NCI-H1694 treated with DMSO at 0.1 percent for 48 hours (cell line): ENCODE measurements around the gene C2orf80.
"Not testable (repeated sequence)": the region's sequence is repeated elsewhere in the genome, so short reads cannot be mapped to it uniquely, and the experiment has no call there.

Experiments
- DNase-seq: peaks from one replicate; lab custom pipeline; 2025; lab: John Stamatoyannopoulos, UW

Gene C2orf80

GRCh38 chr2:208189810-208190503 lies at the start of gene C2orf80:
C2orf80 (minus strand) TSS chr2:208190030; CDS start chr2:208186986, 3,044 bp downstream.
- DNase-seq: no peak

- no peak for DNase-seq
Observed at GRCh38 chr2:208235860-208236259, 46.0 kb upstream of the C2orf80 start.

- no peak for DNase-seq
Observed at GRCh38 chr2:208234786-208235185, 45.0 kb upstream of the C2orf80 start.

GRCh38 chr2:208228476-208228875 lies 38.6 kb upstream of the C2orf80 start:
- no peak for DNase-seq

GRCh38 chr2:208227581-208228232 lies 37.9 kb upstream of the C2orf80 start:
- no peak for DNase-seq

- DNase-seq: no peak
Observed at GRCh38 chr2:208224802-208225201, 35.0 kb upstream of the C2orf80 start.

- DNase-seq: no peak
Observed at GRCh38 chr2:208222351-208222750, 32.5 kb upstream of the C2orf80 start.

- not testable (repeated sequence) for DNase-seq
Observed at GRCh38 chr2:208221873-208222272, 32.0 kb upstream of the C2orf80 start.

- DNase-seq: peak; percentile 11
Observed at GRCh38 chr2:208210688-208211451, 21.0 kb upstream of the C2orf80 start.

GRCh38 chr2:208208335-208209085 lies 18.7 kb upstream of the C2orf80 start:
- DNase-seq: no peak

GRCh38 chr2:208207769-208208168 lies 17.9 kb upstream of the C2orf80 start:
- no peak for DNase-seq

GRCh38 chr2:208204166-208204565 lies 14.3 kb upstream of the C2orf80 start:
- no peak for DNase-seq

GRCh38 chr2:208195531-208195930 lies 5.7 kb upstream of the C2orf80 start:
- no peak for DNase-seq

- no peak for DNase-seq
Observed at GRCh38 chr2:208192611-208193236, 2.9 kb upstream of the C2orf80 start.

GRCh38 chr2:208189069-208189809 lies 591 bp downstream of the C2orf80 start:
- no peak for DNase-seq

- DNase-seq: no peak
Observed at GRCh38 chr2:208186893-208187292, 2.9 kb downstream of the C2orf80 start.

GRCh38 chr2:208186465-208186864 lies 3.4 kb downstream of the C2orf80 start:
- DNase-seq: no peak

GRCh38 chr2:208183972-208184705 lies 5.7 kb downstream of the C2orf80 start:
- DNase-seq: no peak

- DNase-seq: no peak
Observed at GRCh38 chr2:208183526-208183925, 6.3 kb downstream of the C2orf80 start.

GRCh38 chr2:208182835-208183234 lies 7.0 kb downstream of the C2orf80 start:
- no peak for DNase-seq
